Duodenal mucosa (tissue), 2 donors: ENCODE results near the gene EXOSC5.
A peak's percentile ranks its signal among the peaks of the same experiment; 100 is the strongest.
"Not testable (repeated sequence)": the region's sequence is repeated elsewhere in the genome, so short reads cannot be mapped to it uniquely, and the experiment has no call there.

ENCODE experiments used
- H3K27ac ChIP-seq: one replicate; pipeline ENCODE4 v1.7.0; 2013; ENCODE audit warnings: low read depth, low read length
- H3K27me3 ChIP-seq, 2 donors: one replicate each; pipeline ENCODE4 v1.7.0; 2013; ENCODE audit warnings: low read length in 2 of 2, control low read depth in 1 of 2; ENCODE audit not compliant: insufficient read depth in 2 of 2, control insufficient read depth in 1 of 2
- H3K36me3 ChIP-seq, 2 donors: one replicate each; pipeline ENCODE4 v1.7.0; 2013; ENCODE audit warnings: low read length in 2 of 2, control low read depth in 1 of 2; ENCODE audit not compliant: insufficient read depth in 2 of 2, control insufficient read depth in 1 of 2
- H3K4me1 ChIP-seq, 2 donors: one replicate each; pipeline ENCODE4 v1.7.0; 2013; ENCODE audit warnings: low read length in 2 of 2, control low read depth in 1 of 2; ENCODE audit not compliant: insufficient read depth in 2 of 2, control insufficient read depth in 1 of 2
- H3K4me3 ChIP-seq, 2 donors: one replicate each; pipeline ENCODE4 v1.7.0; 2013; ENCODE audit warnings: low read length in 2 of 2, low read depth in 1 of 2
- H3K9ac ChIP-seq, 2 donors: one replicate each; pipeline ENCODE4 v1.7.0; 2013; ENCODE audit warnings: low read length in 2 of 2, low read depth in 1 of 2
- H3K9me3 ChIP-seq, 2 donors: one replicate each; pipeline ENCODE4 v1.7.0; 2013; ENCODE audit warnings: low read length in 2 of 2, control low read depth in 1 of 2; ENCODE audit not compliant: control insufficient read depth in 1 of 2

The EXOSC5 gene

GRCh38 chr19:41351339-41352245 is 45.6 kb downstream of the EXOSC5 start:
- H3K36me3 ChIP-seq: peaks cover 0 to 4% of the 10 kb centered on the region in 2 donors
- peaks cover 7 to 45% of the 10 kb centered on the region in 2 donors for H3K4me1 ChIP-seq
- H3K9ac ChIP-seq: peak overlapping the region; percentile 61 to 74
- H3K27me3 ChIP-seq: peaks cover 4 to 25% of the 10 kb centered on the region in 2 donors
- peak overlapping the region; percentile 69 to 84 for H3K4me3 ChIP-seq
- peak overlapping the region; percentile 41 for H3K27ac ChIP-seq
- H3K9me3 ChIP-seq: no peaks in the 10 kb centered on the region

GRCh38 chr19:41350735-41351338 is 46.3 kb downstream of the EXOSC5 start:
- Histone ChIP-seq H3K4me3 (peak overlapping the region; percentile 69 to 84), H3K27ac (peak overlapping the region; percentile 41), H3K9me3 (no peaks in the 10 kb centered on the region), H3K36me3 (peaks cover 0 to 4% of the 10 kb centered on the region in 2 donors), H3K27me3 (peaks cover 4 to 25% of the 10 kb centered on the region in 2 donors), H3K9ac (peak overlapping the region; percentile 61 to 74), H3K4me1 (peaks cover 7 to 45% of the 10 kb centered on the region in 2 donors)

DNA sequence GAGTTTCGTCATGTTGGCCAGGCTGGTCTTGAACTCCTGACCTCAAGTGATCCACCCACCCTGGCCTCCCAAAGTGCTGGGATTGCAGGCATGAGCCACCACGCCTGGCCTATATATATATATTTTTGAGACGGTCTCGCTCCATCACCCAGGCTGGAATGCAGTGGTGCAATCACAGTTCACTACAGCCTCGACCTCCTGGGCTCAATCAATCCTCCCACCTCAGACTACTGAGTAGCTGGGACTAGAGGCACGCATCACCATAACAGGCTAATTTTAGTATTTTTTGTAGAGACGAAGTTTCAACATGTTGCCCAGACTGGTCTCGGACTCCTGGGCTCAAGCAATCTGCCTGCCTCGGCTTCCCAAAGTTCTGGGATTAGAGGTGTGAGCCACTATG is 50.2 kb downstream of the EXOSC5 start:
- H3K36me3 ChIP-seq: peaks cover 0 to 22% of the 10 kb centered on the region in 2 donors
- peaks cover 8 to 29% of the 10 kb centered on the region in 2 donors for H3K4me1 ChIP-seq
- peaks cover 4 to 16% of the 10 kb centered on the region in 2 donors for H3K27me3 ChIP-seq
- H3K9me3 ChIP-seq, H3K9ac ChIP-seq, H3K27ac ChIP-seq, H3K4me3 ChIP-seq: not testable (repeated sequence)

DNA sequence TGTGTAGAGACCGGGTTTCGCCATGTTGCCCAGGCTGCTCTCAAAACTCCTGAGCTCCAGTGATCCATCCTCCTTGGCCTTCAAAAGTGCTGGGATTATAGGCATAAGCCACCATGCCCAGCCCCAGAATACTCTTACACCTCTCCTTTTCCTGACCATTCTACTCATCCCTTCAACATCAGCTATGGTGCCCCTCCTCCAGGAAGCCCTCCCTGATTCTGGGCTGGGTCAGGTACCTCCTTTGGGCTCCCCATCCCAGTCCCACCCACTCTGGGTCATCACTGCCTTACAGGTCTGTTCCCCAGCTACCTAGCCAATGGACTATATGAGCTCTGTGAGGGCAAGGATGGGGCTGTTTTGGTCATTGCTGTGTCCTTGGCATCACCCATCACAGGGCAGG is 53.0 kb downstream of the EXOSC5 start:
- Histone ChIP-seq H3K36me3 (peaks cover 3 to 25% of the 10 kb centered on the region in 2 donors), H3K9ac (no peak overlapping the region), H3K27ac (no peak overlapping the region), H3K4me3 (no peak overlapping the region), H3K27me3 (no peaks in the 10 kb centered on the region), H3K4me1 (peaks cover 4 to 6% of the 10 kb centered on the region in 2 donors), H3K9me3 (no peaks in the 10 kb centered on the region)

DNA sequence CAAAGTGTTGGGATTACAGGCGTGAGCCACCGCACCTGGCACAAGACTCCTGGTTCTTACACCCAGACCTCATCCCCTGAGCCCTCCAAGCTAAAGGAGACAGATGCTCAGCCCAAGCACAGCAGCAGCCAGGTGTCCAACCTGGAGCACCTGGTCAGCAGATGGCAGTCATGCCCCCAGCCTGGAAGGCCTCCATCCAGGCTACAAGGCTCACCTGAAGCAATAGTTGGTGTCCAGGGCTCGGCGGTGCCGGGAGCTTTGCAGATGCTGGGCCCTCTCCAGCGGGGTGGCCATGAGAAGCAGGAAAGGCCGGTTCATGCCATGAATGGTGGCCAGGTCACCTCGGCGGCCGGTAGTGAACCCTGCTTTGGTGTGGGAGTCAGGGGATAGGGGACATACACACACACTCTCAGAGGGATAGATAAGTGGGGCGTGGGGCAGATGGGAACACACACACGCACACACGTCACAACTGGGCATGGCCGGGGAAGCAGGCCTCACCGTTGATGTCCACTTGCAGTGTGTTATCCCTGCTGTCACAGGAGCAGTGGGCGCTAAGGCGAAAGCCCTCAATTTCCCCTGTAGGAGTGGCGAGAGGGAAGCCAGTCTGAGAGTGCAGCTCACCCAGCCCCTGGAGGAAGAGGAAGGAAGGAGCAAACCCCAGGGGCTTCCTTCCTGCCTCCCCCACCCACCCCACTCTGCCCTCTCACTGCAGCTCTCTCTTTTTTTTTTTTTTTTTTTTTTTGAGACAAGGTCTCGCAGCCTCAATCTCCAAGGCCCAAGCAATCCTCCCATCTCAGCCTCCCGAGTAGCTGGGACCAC is 55.3 kb downstream of the EXOSC5 start:
- H3K27me3 ChIP-seq: no peaks in the 10 kb centered on the region
- no peak overlapping the region for H3K4me3 ChIP-seq

DNA sequence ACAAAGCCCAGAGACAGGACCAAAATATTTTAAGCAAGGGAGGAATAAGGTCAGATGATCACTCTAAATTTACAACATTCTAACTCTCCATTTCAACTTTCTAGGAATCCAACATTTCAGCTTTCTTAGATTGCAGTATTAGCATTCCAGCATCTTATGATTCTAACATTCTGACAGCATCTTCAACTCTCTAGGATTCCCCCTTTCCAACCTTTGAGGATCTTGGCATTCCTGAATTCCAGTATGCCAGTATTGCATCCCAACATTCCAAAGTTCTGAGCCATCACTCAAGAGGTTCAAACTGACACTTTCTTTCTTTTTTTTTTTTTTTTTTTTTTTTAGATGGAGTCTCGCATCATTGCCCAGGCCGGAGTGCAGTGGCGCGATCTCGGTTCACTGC is 57.2 kb downstream of the EXOSC5 start:
- H3K36me3 ChIP-seq: peaks cover 3 to 22% of the 10 kb centered on the region in 2 donors
- no peak overlapping the region for H3K9ac ChIP-seq
- no peaks in the 10 kb centered on the region for H3K27me3 ChIP-seq
- no peak overlapping the region for H3K27ac ChIP-seq
- peaks cover 0 to 4% of the 10 kb centered on the region in 2 donors for H3K4me1 ChIP-seq
- no peak overlapping the region for H3K4me3 ChIP-seq
- no peaks in the 10 kb centered on the region for H3K9me3 ChIP-seq

More for the DNA sequence above, 55.3 kb downstream of the EXOSC5 start:
- Histone ChIP-seq H3K4me1 (peaks cover 0 to 4% of the 10 kb centered on the region in 2 donors), H3K36me3 (peaks cover 3 to 24% of the 10 kb centered on the region in 2 donors), H3K9ac (no peak overlapping the region), H3K27ac (no peak overlapping the region), H3K9me3 (no peaks in the 10 kb centered on the region)
